Measurements from ENCODE around the gene PRKCE. TPM values are rescaled to one million over a fixed set of nuclear protein-coding genes. Genes with fewer than 3 reads are reported as not detected.

PRKCE gene
- total and polyA plus RNA-seq, 2 donors (not counting 3 experiments of a cell fraction or from before 2014, with no cell fraction given): 27.9 to 33.9 TPM

GRCh38 chr2:45867800-45868199, 216.3 kb downstream of the PRKCE start:
- CTCF ChIA-PET: interaction anchor here (0.7 to 1.4 kb wide), 3 partner anchors 34 to 225 kb away, joined by 3 to 4 read pairs (median 3); no protein-coding TSS in a partner anchor
- intact Hi-C loops (cut with micrococcal nuclease): no loop called here

GRCh38 chr2:45869165-45869501, 217.7 kb downstream of the PRKCE start:
- H3K36me3 ChIP-seq (ENCODE audit: control insufficient read depth in 2 of 2, extremely low read depth in 1 of 2, insufficient read depth in 2 of 2, low read length in 2 of 2): no peaks in the 10 kb centered on the region
- H4K20me1 ChIP-seq (replicated peaks; ENCODE audit: control insufficient read depth, extremely low read depth, insufficient read depth, low read length): no peaks in the 10 kb centered on the region
- intact Hi-C loops (cut with micrococcal nuclease) (no loop called here), dilution Hi-C loops (cut with MboI; ENCODE audit: extremely low pct_ligation_motif_present, low sequenced_read_pairs) (no loop called here)
- TF ChIP-seq EZH2 (IDR thresholded peaks at IDR 0.05; ENCODE audit: borderline replicate concordance, low read depth, low read length, severe bottlenecking): no peak
- TF ChIP-seq POLR2AphosphoS5 (IDR thresholded peaks at IDR 0.05; ENCODE audit: insufficient read depth, low read depth, low read length): no peak
- no peak for TF ChIP-seq MAX (IDR thresholded peaks at IDR 0.05; ENCODE audit: insufficient read depth, insufficient read length)
- no peak for TF ChIP-seq CTCF (IDR thresholded peaks at IDR 0.05; ENCODE audit: extremely low read depth in 1 of 2, insufficient read depth in 1 of 2, low read depth in 1 of 2, low read length in 2 of 2)
- no peak for TF ChIP-seq JUN (IDR thresholded peaks at IDR 0.05; ENCODE audit: borderline replicate concordance, insufficient read depth, insufficient read length, low read depth)
- TF ChIP-seq GATA2 (IDR thresholded peaks at IDR 0.05; ENCODE audit: insufficient read depth, insufficient read length, low read depth, low read length): no peak
- no peaks in the 10 kb centered on the region for H3K9me1 ChIP-seq (replicated peaks; ENCODE audit: control insufficient read depth, extremely low read depth, insufficient read depth, low read length)
- H3K9me3 ChIP-seq (replicated peaks; ENCODE audit: control insufficient read depth, insufficient read depth, low read length): no peaks in the 10 kb centered on the region
- no peaks in the 10 kb centered on the region for H3K4me1 ChIP-seq (ENCODE audit: control insufficient read depth, extremely low read depth, insufficient read depth, low read length)
- H3K4me3 ChIP-seq (replicated peaks in 1 of 3; ENCODE audit: insufficient read depth in 1 of 3, low read depth in 1 of 3, low read length in 3 of 3): no peak overlapping the region
- no peak overlapping the region for H3K4me2 ChIP-seq (ENCODE audit: insufficient read depth, low read length)
- no peak overlapping the region for H2AFZ ChIP-seq (ENCODE audit: low read depth, low read length)
- FAIRE-seq (no peak), DNase-seq (ENCODE audit: low read depth, low spot score) (no peak)
- BruUV-seq (replicated peaks): no TSS peak
- no peak overlapping the region for H3K9ac ChIP-seq (replicated peaks; ENCODE audit: extremely low read depth, insufficient read depth, low read length)
- H3K27me3 ChIP-seq (ENCODE audit: control insufficient read depth in 2 of 2, insufficient read depth in 2 of 2, low read length in 2 of 2): no peaks in the 10 kb centered on the region
- no peak overlapping the region for H3K27ac ChIP-seq (ENCODE audit: insufficient read depth, low read depth, low read length)
- ChIA-PET CTCF (interaction anchor here (0.8 to 1.6 kb wide), 2 partner anchors 21 to 1389 kb away, joined by 4 read pairs; no protein-coding TSS in a partner anchor), POLR2A (interaction anchor here (0.6 kb wide), 1 partner anchor 131 kb away, joined by 3 read pairs; no protein-coding TSS in a partner anchor)
- no peaks in the 10 kb centered on the region for H3K79me2 ChIP-seq (ENCODE audit: control insufficient read depth, insufficient read depth, low read length)

More at GRCh38 chr2:45867800-45868199, 216.3 kb downstream of the PRKCE start:
- BruUV-seq (replicated peaks): no TSS peak
- Histone ChIP-seq H3K4me3 (replicated peaks in 1 of 3; ENCODE audit: insufficient read depth in 1 of 3, low read depth in 1 of 3, low read length in 3 of 3) (no peak overlapping the region), H3K9me1 (replicated peaks; ENCODE audit: control insufficient read depth, extremely low read depth, insufficient read depth, low read length) (no peaks in the 10 kb centered on the region), H4K20me1 (replicated peaks; ENCODE audit: control insufficient read depth, extremely low read depth, insufficient read depth, low read length) (no peaks in the 10 kb centered on the region), H3K27ac (ENCODE audit: insufficient read depth, low read depth, low read length) (no peak overlapping the region), H3K9me3 (replicated peaks; ENCODE audit: control insufficient read depth, insufficient read depth, low read length) (no peaks in the 10 kb centered on the region), H3K9ac (replicated peaks; ENCODE audit: extremely low read depth, insufficient read depth, low read length) (no peak overlapping the region), H2AFZ (ENCODE audit: low read depth, low read length) (no peak overlapping the region), H3K4me1 (ENCODE audit: control insufficient read depth, extremely low read depth, insufficient read depth, low read length) (no peaks in the 10 kb centered on the region), H3K79me2 (ENCODE audit: control insufficient read depth, insufficient read depth, low read length) (no peaks in the 10 kb centered on the region), H3K4me2 (ENCODE audit: insufficient read depth, low read length) (no peak overlapping the region), H3K36me3 (ENCODE audit: control insufficient read depth in 2 of 2, extremely low read depth in 1 of 2, insufficient read depth in 2 of 2, low read length in 2 of 2) (no peaks in the 10 kb centered on the region), H3K27me3 (ENCODE audit: control insufficient read depth in 2 of 2, insufficient read depth in 2 of 2, low read length in 2 of 2) (no peaks in the 10 kb centered on the region)
- DNase-seq (ENCODE audit: low read depth, low spot score): no peak
- no peak for TF ChIP-seq MAX (IDR thresholded peaks at IDR 0.05; ENCODE audit: insufficient read depth, insufficient read length)
- dilution Hi-C loops (cut with MboI; ENCODE audit: extremely low pct_ligation_motif_present, low sequenced_read_pairs): no loop called here
- POLR2A ChIA-PET: no interaction called here
- no peak for FAIRE-seq
